NCI-H774 (cell line): Measurements from ENCODE around the gene MZT2B.
A peak's percentile ranks its signal among the peaks of the same experiment; 100 is the strongest.
"Not testable (repeated sequence)": the region's sequence is repeated elsewhere in the genome, so short reads cannot be mapped to it uniquely, and the experiment has no call there.

Experiments
- DNase-seq: peaks from one replicate; lab custom pipeline; 2025; lab: John Stamatoyannopoulos, UW

The MZT2B gene

DNA sequence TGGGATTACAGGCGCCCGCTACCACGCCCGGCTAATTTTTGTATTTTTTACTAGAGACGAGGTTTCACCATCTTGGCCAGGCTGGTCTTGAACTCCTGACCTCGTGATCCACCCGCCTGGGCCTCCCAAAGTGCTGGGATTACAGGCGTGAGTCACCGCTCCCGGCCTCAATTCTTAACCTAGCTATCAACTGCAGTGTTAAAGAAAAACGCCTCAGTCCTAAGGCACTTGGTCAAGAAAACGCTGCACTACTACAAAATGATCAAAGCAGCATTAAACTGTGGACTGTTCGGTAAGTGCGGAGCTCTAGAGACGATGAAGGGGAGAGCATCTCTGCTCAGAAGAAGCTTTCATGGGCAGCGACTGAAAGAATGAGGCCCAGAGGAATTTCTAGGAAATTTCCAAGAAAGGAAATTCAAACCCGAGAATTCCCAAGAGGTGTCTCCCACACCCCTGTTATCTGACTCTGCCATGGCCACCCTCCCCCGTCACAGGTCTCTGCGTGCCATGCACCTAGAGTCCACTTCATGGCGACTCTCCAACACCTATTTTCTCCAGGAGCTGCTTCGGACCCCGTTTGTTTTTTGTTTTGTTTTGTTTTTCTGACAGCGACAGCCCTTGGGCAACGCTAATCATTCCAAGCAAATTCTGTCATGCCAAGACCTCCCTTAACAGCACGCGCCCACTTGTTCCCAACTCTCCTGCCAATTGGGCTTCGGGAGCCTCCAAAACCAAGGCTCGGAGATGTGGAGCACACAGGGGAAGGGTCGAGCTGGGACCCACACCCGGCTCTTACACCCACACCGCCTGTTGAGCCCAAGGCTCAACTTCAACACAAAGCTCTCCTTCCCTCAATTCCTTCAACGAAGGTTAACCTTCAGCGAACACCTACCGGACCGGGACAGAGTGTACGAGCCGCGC, 1.4 kb upstream of the MZT2B start:
- not testable (repeated sequence) for DNase-seq

GRCh38 chr2:130181325-130181879, 660 bp upstream of the MZT2B start, which contains the start of gene SMPD4:
SMPD4 (minus strand) TSS chr2:130181602; CDS start chr2:130176592, 5,010 bp downstream.
- DNase-seq, result peak; percentile 94

DNA sequence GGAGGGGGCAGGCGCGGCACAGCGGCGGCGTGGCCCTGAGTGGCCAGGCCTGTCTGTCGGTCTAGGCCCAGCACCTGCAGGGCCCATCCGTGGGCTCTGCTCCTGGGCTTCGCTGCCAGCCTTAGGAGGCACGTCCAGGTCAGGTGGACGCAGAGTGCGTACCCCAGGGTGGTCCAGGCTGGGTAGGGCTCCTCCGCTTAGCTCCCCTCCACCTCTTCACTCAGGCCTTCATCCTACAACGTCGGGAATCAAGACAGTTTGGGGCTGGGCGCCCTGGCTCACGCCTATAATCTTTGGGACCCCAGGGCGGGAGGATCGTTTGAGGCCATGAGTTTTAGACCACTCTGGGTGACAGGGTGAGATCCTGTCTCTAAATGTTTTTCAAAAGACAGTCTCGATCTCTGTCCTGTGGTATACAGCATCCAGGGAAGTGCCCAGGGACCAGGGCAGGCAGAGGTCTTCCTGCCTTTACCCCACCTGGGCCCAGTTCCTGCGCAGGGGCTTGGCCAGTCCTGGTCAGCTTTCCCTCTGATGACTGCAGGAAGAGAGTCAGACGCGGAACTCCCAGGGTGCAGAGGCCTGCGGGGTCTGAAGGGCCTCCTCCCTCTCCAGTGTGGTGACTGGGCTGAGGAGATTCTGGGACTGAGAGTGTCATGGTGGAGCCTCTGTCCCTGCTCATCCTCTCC, 907 bp downstream of the MZT2B start:
- DNase-seq, result not testable (repeated sequence)

DNA sequence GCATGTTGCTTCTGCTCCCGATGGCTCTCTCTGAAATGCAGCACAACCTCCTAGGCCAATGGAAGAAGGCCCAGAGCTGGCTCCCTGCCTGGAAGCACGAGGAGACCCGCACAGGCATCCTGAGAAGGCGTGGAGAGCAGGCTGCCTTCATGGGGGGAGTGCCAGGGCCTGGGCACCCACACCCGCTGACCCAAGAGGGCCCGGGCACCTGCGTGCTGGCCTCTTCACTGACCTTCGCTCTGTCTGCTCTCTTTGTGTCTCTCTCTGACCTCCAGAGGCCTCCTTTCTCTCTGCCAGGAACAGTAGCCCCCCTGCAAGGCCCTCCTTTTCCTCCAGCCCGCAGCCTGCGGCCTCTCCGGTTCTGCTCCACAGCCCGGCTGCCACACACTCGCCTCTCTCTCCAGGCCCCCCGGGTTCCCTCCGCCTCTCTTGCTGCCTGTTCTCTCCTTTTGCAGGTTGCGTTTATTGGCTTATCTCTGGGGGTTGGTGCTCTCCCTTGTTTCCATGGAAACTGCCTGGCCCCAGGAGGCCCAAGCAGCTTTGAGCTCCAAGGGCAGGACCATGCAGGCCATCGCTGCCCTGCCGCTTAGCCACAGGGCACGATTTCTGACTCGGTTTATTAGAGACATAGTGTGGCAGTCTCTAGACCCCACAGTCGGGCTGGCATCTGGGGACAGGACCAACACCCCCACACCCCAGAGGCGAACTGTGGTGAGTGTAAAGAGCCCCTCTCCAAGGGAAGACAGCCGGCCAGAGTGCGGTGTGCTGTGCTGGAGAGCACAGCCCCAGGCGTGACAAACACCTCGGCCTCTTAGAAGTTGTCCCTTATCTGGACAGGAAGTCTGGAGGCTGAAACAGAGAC, 1.7 kb downstream of the MZT2B start:
- no peak for DNase-seq

- DNase-seq, result no peak
These were observed 3.4 kb downstream of the MZT2B start for GRCh38 chr2:130185436-130185835.

- DNase-seq, result no peak
These were observed 3.8 kb downstream of the MZT2B start for GRCh38 chr2:130185896-130186295.

- DNase-seq, result no peak
These were observed 4.3 kb downstream of the MZT2B start for GRCh38 chr2:130186391-130186790.

DNA sequence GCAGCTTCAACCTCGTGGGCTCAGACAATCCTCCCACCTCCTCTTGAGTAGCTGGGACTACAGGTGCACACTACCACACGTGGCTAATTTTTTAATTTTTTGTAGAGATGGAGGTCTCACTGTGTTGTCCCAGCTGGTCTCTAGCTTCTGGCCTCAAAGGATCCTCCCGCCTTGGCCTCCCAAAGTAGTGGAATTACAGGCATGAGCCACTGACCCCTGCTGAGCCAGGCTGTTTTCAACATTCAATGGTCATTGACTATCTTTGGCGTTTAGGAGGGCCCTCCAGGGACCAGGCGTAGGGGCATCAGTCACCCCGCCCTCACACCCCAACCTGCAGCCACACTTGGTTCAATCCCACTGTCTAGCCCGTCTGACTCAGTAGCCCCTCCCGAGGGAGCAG, 5.2 kb downstream of the MZT2B start:
- DNase-seq, result no peak

DNA sequence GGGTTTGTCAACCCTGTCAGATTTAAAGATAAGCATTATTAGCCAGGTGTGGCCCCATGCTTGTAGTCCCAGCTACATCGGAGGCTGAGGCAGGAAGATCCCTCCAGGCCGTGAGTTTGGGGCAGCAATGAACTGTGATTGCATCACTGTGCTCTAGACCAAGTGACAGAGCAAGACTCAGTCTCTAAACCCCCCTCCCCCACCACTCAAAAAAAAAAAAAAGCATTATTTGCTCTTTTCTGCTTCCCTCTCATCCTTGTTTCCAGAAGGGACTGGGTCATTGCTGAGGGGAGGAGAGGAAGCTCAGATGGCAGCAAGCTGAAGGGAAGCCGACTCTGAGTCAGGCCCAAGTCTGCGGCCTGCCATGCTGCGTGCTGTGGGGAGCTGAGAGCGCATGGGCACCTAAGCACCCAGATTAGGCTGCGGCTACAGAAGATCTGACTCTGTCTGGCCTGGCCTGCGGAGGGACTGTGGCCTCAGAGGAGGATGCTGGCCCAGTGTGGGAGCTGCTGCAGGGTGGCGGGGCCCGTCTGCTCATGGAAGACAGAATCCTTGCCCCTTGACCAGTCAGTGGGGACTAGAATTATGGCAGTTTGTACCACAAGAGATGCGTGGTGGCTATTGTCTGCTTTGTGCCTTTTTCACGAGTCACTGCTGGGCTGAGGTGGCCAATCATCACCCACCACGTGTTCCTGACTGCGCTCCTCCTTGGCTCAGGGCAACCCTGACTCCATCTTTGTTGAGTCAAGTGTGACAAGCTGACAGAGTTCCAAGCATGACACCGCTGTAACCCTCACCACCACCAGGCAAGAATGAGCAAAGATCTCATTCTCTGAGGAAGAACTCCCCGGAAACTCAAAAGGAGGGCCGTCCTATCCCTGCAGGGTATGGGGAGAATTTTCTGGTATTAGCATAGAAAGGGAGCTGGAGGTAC, 6.1 kb downstream of the MZT2B start:
- not testable (repeated sequence) for DNase-seq

- not testable (repeated sequence) for DNase-seq
These were observed 6.9 kb downstream of the MZT2B start for GRCh38 chr2:130188958-130189357.

GRCh38 chr2:130190237-130190636, 8.2 kb downstream of the MZT2B start:
- no peak for DNase-seq

DNA sequence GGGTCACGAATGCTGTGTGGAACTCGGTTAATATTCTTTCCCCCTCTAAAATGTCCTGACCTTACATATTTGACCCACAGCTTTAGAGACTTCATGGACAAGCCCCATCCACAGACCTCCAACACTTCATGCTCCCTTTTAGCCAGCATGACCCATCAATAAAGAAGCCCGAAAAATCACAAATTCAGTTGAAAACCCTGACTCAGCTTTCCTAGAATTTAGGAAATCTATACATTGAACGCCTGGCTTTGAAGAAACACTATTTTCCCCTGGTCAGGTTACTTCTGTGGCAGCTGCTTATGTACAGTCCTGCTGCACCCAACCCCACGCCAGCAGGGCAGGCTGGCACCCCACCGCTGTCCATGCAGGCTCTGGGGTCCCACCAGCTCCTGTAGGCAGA, 9.3 kb downstream of the MZT2B start:
- not testable (repeated sequence) for DNase-seq

- DNase-seq, result not testable (repeated sequence)
These were observed 10.4 kb downstream of the MZT2B start for GRCh38 chr2:130192451-130192850.

GRCh38 chr2:130193824-130194223, 11.8 kb downstream of the MZT2B start:
- not testable (repeated sequence) for DNase-seq

- not testable (repeated sequence) for DNase-seq
These were observed 13.1 kb downstream of the MZT2B start for GRCh38 chr2:130195089-130195635.

DNA sequence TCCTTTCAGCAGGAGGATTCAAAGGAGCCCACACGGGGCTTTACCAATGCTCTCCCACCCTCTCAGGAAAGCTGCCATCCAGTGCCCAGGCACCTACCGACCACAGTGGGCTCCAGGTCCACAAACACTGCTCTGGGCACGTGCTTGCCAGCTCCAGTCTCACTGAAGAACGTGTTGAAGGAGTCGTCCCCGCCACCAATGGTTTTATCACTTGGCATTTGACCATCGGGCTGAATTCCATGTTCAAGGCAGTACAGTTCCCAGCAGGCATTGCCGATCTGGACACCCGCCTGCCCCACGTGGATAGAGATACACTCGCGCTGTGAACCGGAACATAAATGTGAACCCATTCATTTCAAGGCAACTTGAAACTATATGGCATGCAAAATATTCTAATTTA, 14.0 kb downstream of the MZT2B start:
- DNase-seq, result not testable (repeated sequence)

DNA sequence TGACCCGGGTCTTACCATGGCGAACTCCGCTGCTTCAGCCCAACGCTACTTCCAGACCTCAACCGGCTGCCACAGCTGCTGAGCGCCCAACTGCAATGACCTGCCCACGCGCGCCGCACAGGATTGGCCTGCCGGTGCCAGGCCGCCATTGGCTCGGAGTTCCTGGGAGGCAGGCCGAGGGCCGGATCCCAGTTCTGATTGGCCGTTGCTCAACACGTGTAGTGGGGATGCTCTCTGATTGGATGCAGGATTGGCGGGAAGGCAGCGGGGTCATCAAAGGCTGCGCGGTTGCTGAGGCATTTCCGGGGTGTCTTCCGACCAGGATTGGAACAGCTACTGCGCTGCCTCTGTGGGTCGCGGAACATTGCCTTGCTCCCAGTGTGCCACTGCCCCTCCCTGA, 16.3 kb downstream of the MZT2B start, which contains the start of gene TUBA3E:
TSS of gene TUBA3E (minus strand) at position 97 of the 400 bp plus-strand sequence. CDS start at position 18, 79 bp downstream.
- DNase-seq, result no peak

GRCh38 chr2:130202518-130202917, 20.5 kb downstream of the MZT2B start:
- DNase-seq, result not testable (repeated sequence)

- not testable (repeated sequence) for DNase-seq
These were observed 21.1 kb downstream of the MZT2B start for GRCh38 chr2:130203150-130203549.

DNA sequence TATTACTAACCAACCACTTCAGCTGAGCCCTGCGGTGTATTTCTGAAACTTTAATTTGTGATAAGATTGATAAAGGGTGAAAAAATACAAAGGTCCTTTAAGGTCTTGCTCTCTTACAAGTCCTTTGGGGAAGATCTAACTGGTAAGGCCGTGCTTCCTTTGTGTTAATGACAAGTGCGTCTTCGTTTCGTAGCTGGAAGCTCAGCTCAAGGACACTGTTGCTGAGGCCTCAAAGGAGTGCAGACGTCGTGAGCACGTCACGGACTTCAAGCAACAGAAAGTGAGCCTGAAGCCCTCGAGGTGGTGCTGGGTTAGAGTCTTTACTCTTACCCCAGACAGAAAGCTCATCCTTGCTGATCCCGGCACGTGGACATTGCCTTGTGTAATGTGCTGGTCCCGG, 25.0 kb downstream of the MZT2B start:
- not testable (repeated sequence) for DNase-seq
